Breast epithelium (tissue), 4 donors: ENCODE measurements around the gene RAB44. TPM values are rescaled to one million over a fixed set of nuclear protein-coding genes. Genes with fewer than 3 reads are reported as not detected.

Experiments
- DNase-seq, 2 donors: peaks; one replicate each; pipeline ENCODE4 v3.0.0-alpha.2; 2019; ENCODE audit warnings: low spot score in 2 of 2
- H3K27ac ChIP-seq, 2 donors: fragments of 200-600 bp; sonication (generic) in 1 of 2; one replicate each; pipeline ENCODE4 v1.5.1; 2016 to 2019; ENCODE audit warnings: mild to moderate bottlenecking in 1 of 2
- H3K27me3 ChIP-seq, 2 donors: fragments of 200-600 bp; sonication (generic) in 1 of 2; one replicate each; pipeline versions ENCODE4 v1.5.1 to v1.6.0; 2017 to 2019; ENCODE audit warnings: control low read depth in 1 of 2, mild to moderate bottlenecking in 1 of 2
- H3K36me3 ChIP-seq: fragments of 200-600 bp; one replicate; pipeline ENCODE4 v1.5.1; 2019
- H3K4me1 ChIP-seq, 2 donors: fragments of 200-600 bp; sonication (generic); one replicate each; pipeline ENCODE4 v1.5.1; 2016 to 2019; ENCODE audit warnings: control low read depth in 1 of 2
- H3K4me3 ChIP-seq, 3 donors: fragments of 200-600 bp; sonication (generic); 1 replicate in 2 of 3; 2 replicates in 1 of 3; pipeline ENCODE4 v1.5.1; 2016 to 2019; ENCODE audit warnings: mild to moderate bottlenecking in 3 of 3, moderate library complexity in 2 of 3
- H3K9me3 ChIP-seq, 2 donors: fragments of 200-600 bp; sonication (generic) in 1 of 2; one replicate each; pipeline ENCODE4 v1.5.1; 2016 to 2019; ENCODE audit warnings: control low read depth in 1 of 2
- POLR2A ChIP-seq: fragments of 450-650 bp; IDR thresholded peaks from one replicate; pipeline ENCODE4 v1.6.1; 2016; ENCODE audit warnings: antibody characterized with exemption, mild to moderate bottlenecking, moderate library complexity
- POLR2AphosphoS5 ChIP-seq, 3 donors: sonication (generic); formaldehyde crosslinking; IDR thresholded peaks; one replicate each; pipeline ENCODE4 v1.6.1; 2017; ENCODE audit warnings: antibody characterized with exemption in 3 of 3
- intact Hi-C: fragments of 100-400 bp; cut with DNase I; formaldehyde crosslinking; loops from one replicate; pipeline ENCODE4 v1.15.1; 2023; ENCODE audit warnings: low total_unique reads
- total RNA-seq, 3 donors: library from RNA; depleted of rRNA; stranded (reverse); fragments of >200 nt; gene quantifications; one replicate each; pipeline ENCODE4 v1.1.0, GENCODE V29; 2016
- TF ChIP-seq, protein P1 (sequence below), 3 donors: fragments of 450-650 bp; IDR thresholded peaks; one replicate each; pipeline ENCODE4 v1.5.1; 2016 to 2017; ENCODE audit warnings: antibody characterized with exemption in 3 of 3, mild to moderate bottlenecking in 3 of 3, moderate library complexity in 3 of 3

Gene RAB44
- total RNA-seq, 3 donors from 2014 or later, result under 0.01 to 1.9 (median 0.29) TPM

DNA sequence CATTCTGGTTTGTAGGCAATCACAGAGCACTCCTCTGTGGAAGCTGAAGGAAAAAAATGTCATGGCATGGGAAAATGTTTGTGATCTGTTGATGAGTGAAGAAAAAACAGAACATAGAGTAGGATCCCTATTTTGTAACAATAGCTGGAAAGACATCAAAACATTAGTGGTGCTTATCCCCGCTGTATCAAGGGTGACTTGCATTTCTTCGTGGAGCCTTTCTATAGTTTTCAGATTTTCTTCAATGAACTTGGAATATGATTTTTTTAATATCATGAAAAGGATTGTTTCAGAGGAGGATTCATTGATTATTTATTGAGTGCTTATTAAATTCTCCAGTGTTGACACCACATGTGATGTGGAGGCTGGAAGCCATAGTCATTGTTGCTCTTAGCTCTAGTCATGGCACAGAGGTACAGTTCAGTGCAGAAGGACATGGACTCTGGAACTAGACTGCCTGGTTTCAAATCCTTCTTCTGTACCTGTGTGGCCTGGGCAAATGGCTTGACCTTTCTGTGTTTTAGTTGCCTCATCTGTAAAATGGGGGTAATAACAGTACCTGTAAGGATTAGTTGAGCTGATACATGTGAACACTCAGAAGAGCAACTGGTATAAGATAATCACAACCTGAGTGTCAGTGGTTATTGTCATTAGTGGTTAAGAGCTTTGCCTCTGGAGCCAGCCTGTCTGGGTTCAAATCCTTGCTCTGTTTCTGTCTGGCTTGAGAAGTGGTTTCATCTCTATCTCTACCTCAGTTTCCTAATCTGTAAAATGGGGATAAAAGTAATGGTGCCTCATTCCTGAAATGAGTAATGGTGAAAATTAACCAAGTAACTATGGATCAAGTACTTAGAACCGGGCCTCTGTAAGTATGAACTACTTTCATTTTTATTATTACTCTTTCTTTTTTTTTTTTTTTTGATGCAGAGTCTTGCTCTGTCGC, 33.9 kb upstream of the RAB44 start:
- Histone ChIP-seq H3K27ac (no peak overlapping the region), H3K9me3 (no peaks in the 10 kb centered on the region), H3K4me3 (no peak overlapping the region), H3K36me3 (no peaks in the 10 kb centered on the region), H3K4me1 (peaks cover 0 to 9% of the 10 kb centered on the region in 2 donors), H3K27me3 (no peaks in the 10 kb centered on the region)
- DNase-seq, result no peak
- intact Hi-C loops, result no loop called here
- TF ChIP-seq POLR2AphosphoS5 (IDR thresholded peaks at IDR 0.05), result no peak
- TF ChIP-seq, protein P1, sequence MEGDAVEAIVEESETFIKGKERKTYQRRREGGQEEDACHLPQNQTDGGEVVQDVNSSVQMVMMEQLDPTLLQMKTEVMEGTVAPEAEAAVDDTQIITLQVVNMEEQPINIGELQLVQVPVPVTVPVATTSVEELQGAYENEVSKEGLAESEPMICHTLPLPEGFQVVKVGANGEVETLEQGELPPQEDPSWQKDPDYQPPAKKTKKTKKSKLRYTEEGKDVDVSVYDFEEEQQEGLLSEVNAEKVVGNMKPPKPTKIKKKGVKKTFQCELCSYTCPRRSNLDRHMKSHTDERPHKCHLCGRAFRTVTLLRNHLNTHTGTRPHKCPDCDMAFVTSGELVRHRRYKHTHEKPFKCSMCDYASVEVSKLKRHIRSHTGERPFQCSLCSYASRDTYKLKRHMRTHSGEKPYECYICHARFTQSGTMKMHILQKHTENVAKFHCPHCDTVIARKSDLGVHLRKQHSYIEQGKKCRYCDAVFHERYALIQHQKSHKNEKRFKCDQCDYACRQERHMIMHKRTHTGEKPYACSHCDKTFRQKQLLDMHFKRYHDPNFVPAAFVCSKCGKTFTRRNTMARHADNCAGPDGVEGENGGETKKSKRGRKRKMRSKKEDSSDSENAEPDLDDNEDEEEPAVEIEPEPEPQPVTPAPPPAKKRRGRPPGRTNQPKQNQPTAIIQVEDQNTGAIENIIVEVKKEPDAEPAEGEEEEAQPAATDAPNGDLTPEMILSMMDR (IDR thresholded peaks at IDR 0.05), result no peak
- no peak for TF ChIP-seq POLR2A

DNA sequence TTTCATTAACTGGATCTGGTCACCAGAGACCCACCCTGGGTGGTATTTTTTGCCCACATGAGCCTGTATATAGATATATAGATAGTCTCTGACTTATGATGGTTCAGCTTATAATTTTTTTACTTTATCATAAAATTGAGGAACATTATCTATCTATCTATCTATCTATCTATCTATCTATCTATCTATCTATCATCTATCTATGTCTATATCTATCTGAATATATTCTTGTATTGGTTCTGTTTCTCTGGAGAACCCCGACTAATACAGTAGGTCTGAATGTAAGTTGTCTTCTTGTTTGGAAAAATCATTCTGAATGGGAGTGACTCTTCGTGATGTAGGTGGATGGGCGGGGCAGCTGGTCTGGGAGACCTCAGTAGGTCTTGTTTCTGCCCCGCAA, 32.4 kb upstream of the RAB44 start:
- TF ChIP-seq POLR2AphosphoS5 (IDR thresholded peaks at IDR 0.05) (no peak), POLR2A (no peak)
- TF ChIP-seq, protein P1 (IDR thresholded peaks at IDR 0.05), result no peak
- H3K4me3 ChIP-seq, result no peak overlapping the region

DNA sequence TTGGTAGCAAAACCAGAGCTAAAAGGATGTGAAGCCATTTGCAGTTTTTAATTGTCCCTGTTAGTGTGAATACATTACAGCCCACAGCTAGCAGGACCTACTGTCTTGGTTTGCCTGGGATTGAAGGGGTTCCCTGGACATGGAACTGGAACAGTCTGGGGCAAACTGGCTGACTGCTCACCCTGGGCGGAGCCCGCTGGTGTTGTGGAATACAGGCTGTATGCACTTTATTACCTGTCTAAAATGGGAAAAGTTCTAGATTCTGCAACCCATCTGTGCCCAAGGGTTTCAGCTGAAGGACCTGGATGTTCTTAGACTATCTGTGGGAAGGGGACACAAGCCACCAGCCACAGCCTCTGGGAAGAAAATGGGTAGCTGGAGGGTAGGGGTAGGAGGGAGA, 31.3 kb upstream of the RAB44 start:
- Histone ChIP-seq H3K36me3 (no peaks in the 10 kb centered on the region), H3K4me3 (no peak overlapping the region), H3K27me3 (no peaks in the 10 kb centered on the region), H3K4me1 (peaks cover 0 to 9% of the 10 kb centered on the region in 2 donors), H3K9me3 (no peaks in the 10 kb centered on the region), H3K27ac (no peak overlapping the region)
- TF ChIP-seq, protein P1 (IDR thresholded peaks at IDR 0.05), result no peak
- no peak for TF ChIP-seq POLR2AphosphoS5 (IDR thresholded peaks at IDR 0.05)
- no peak for TF ChIP-seq POLR2A
- intact Hi-C loops, result no loop called here
- no peak for DNase-seq

More for the DNA sequence above, 32.4 kb upstream of the RAB44 start:
- no peak for DNase-seq
- Histone ChIP-seq H3K36me3 (no peaks in the 10 kb centered on the region), H3K9me3 (no peaks in the 10 kb centered on the region), H3K27ac (no peak overlapping the region), H3K4me1 (peaks cover 0 to 9% of the 10 kb centered on the region in 2 donors), H3K27me3 (no peaks in the 10 kb centered on the region)
- intact Hi-C loops, result no loop called here

DNA sequence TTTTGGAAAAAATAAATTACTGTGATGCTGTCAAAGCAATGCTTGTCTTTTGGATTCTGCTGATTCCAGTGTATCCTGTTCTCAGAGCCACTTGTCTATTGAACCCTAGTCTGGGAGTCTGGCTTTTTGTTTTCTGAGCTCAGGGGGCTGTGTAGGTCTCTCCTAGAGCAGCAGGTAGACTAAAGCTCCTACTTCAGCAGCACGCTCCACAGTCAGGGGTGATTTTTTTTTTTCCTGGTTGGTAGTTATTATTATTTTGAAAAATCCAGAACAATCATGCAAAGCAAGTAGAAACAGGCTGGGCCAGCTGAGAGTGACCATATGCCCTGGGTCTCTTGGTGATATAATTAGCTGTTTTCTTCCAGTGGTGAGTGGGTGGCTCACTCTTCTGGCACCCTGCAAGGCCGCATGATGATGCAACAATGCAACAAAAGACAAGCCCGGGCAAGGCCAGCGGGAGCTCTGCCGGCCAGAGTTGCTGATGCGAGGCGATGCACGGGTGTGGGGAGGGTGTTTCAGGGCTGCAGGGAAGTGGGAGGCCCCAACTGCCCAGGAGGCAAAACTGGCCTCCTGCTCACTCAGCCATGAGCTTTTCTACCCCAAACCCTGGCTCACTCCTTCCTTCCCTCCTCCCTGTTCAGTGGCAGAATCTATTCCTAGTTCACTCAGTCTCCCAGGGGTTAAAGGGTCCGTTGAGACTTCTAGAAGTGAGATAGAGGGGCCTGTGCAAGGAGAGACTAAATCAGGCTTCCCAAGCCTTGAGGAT, 30.6 kb upstream of the RAB44 start:
- intact Hi-C loops, result no loop called here
- H3K27ac ChIP-seq, result peak overlapping the region; percentile 50 to 78

More for the DNA sequence above, 30.6 kb upstream of the RAB44 start:
- peaks cover 0 to 9% of the 10 kb centered on the region in 2 donors for H3K4me1 ChIP-seq
- H3K36me3 ChIP-seq, result no peaks in the 10 kb centered on the region
- no peak overlapping the region for H3K4me3 ChIP-seq
- DNase-seq, result peak in 1 of 2 donors; percentile 87
- H3K9me3 ChIP-seq, result no peaks in the 10 kb centered on the region
- TF ChIP-seq POLR2A, result no peak
- peak in 2 of 3 donors; percentile 58 to 81 for TF ChIP-seq POLR2AphosphoS5 (IDR thresholded peaks at IDR 0.05)
- TF ChIP-seq, protein P1 (IDR thresholded peaks at IDR 0.05), result no peak
- no peaks in the 10 kb centered on the region for H3K27me3 ChIP-seq
